Stimulated activated CD8-positive, alpha-beta memory T cell treated with anti-CD3 and anti-CD28 coated beads, Interleukin-12 subunit alpha, Interleukin-12 subunit beta, amount 100 ng/mL, for 1 hour (primary cell): ENCODE data around the gene XCL2.
"Not testable (repeated sequence)": the region's sequence is repeated elsewhere in the genome, so short reads cannot be mapped to it uniquely, and the experiment has no call there.

ENCODE experiments used
- DNase-seq: peaks from one replicate; pipeline ENCODE4 v3.0.0-alpha.2; 2020; ENCODE audit warnings: low read depth

The XCL2 gene

DNA sequence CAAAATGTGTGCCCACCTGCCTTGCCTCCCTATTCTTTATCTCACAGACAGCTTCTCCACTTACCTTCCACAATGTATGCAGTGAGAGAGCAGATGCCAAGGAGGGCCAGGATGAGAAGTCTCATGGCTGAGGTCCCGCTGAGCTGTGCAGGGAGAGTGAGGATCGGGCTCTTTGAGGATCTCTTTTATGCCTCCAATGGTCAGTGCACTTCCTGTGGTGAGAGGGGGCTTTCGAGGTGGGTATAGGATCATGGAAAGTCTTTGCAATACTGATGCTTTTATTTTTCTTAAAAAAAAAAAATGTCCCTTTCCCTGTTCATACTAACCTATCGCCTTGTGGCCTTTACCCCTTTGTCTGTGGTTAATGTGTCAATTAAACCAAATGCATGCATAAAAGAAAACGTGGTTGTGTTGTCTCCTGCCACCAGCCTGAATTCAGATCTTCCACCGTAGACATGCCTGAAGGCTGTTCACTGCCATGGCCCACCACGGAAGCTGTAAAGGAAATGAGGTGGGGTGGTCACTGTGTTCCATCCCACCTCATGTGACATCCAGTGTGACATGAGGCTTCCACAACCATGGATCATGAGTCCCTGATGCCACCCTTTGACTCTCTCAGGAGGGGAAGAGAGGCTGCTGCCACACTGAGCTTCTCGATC is at the start of gene XCL2:
XCL2 (minus strand) TSS at position 158 of the 659 bp plus-strand sequence; CDS start at position 125, 33 bp downstream.
- not testable (repeated sequence) for DNase-seq

DNA sequence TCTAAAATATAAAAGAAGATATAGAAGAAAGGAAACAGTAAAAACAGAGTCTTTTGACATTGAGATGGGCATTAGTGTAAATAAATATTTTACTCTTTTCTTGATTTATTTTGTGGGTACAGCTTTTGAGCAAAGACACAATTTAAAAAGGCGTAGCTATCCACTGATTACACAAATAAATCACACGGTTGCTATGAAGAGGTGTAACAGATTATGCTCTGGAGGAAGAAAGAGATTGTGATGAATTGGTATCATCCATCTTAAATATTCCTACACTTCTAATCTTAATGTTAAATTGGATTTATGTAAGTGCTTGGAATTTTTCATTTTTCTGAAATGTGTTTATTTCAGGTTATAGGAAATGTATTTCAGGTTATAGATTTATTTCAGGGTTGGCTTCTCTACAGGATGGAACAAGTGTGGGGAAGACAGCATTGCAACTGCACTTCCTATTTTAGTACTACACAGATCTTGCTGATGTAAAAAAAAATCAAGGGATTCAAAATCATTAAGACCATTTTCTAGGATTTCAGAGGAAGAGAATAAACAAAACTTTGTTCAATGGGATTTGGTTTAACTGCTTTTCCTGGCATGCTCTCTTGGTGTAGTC is 47.9 kb upstream of the XCL2 start:
- no peak for DNase-seq

DNA sequence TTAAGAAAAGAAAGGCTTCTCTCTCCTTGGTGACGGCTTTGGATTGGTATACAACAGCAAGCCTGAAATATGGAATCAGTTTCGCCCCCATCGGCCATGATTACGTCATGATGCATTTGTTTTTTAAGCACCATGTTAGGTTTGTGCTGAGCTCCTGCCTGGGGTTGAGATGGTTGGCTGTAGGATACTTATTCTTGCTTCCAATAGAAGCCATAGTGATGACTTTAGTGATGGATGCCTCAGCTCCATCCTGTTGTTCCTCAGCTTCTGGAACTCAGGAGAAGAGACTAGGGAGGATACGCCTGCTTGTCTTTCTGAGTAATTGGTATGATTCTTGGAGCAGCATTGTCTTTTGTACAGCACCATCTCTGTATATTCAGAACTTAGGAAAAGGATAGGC is 47.3 kb upstream of the XCL2 start:
- DNase-seq, result no peak

GRCh38 chr1:168589167-168589566 is 45.4 kb upstream of the XCL2 start:
- DNase-seq, result no peak

DNA sequence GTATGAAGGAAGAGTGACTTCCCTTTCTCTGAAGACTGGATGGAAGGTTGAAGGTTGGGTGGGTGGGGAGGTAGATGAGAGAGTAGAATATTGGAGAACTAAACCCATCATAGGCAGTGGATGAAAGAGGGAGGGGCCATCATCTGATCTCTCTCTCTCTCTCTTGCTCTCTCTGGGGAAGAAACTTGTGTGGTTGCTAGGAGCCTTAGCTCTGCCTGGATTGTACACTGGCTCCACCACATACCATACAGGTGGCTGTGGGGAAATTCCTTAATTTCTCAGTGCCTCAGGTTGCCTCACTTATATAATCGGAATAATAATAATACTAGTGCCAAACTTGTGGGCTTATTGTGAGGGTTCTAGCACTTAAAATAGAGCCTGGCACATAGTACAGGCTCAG is 42.1 kb upstream of the XCL2 start:
- no peak for DNase-seq

DNA sequence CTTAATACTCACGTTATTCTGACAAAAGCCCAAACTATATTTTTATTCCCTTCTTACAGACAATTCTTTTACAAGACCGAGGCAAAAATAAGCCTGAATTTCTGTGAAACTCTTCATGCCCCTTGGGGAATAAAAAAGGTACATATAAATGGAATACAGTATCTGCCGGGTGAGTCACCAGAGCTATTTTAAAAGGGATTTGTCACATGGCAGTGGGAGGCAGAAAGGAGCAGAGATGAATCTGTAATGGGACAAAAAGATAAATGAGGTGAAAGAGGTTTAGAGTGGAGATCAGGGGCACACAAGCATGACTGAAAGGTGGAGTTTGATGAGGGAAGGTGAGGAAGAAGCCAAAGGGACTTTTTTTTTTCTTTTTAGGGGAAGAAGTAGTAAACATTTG is 41.4 kb upstream of the XCL2 start:
- no peak for DNase-seq

- DNase-seq, result no peak
Measured at GRCh38 chr1:168583571-168583970, 39.8 kb upstream of the XCL2 start.

DNA sequence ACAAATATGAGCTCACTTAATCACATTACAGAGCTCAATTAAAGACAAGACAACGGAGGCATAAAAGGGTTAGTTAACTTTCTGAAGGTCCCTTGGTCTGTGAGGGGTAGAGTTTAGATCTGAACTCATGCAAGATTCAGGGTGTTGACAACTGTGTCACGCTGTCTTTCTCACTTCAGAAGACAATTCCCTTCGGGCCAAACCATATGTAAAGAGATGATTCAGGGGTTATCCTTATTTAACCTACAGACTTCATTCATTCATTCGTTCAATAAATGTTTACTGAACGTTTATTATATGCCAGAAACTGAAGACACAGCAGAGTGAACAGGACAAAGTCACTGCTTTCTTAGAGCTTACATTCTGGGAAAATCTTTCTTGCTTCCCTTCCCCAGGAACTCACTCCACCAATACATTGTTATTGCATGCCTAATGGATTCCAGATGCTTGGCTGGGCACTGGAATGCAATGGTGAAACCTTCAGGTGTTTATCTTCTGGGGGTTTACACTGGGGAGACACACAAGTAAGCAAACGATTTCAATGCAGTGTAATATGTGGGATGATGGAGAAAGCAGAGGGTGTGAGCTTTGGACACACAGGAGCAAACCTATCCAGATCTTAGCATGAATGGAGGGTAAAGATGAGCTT is 39.0 kb upstream of the XCL2 start:
- DNase-seq, result no peak

GRCh38 chr1:168581817-168582572 is 38.2 kb upstream of the XCL2 start:
- no peak for DNase-seq

DNA sequence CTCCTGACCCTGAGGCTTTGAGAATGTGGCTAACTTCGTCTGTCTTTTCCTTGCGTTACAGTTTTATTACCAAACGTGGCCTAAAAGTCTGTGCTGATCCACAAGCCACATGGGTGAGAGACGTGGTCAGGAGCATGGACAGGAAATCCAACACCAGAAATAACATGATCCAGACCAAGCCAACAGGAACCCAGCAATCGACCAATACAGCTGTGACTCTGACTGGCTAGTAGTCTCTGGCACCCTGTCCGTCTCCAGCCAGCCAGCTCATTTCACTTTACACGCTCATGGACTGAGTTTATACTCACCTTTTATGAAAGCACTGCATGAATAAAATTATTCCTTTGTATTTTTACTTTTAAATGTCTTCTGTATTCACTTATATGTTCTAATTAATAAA is 37.2 kb upstream of the XCL2 start:
- DNase-seq, result not testable (repeated sequence)

DNA sequence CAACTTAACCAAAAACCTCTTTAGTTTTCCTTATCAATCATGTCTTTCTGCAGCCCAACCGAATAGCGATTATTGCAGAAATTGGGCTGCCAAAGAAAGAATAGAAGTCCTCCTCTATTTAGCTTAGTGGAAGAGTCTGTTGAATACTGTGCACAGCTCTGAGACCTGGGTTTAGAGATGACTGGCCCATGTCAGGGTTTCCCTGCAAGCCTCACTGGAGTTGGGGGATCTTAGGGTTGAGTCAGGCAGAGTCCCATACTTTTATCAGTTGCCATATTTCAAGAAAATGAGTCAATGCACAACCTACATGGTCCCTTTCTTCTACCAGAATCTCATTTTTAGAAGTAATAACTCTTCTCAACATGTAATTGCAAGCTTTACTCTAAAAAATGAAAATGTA is 36.5 kb upstream of the XCL2 start:
- not testable (repeated sequence) for DNase-seq

DNA sequence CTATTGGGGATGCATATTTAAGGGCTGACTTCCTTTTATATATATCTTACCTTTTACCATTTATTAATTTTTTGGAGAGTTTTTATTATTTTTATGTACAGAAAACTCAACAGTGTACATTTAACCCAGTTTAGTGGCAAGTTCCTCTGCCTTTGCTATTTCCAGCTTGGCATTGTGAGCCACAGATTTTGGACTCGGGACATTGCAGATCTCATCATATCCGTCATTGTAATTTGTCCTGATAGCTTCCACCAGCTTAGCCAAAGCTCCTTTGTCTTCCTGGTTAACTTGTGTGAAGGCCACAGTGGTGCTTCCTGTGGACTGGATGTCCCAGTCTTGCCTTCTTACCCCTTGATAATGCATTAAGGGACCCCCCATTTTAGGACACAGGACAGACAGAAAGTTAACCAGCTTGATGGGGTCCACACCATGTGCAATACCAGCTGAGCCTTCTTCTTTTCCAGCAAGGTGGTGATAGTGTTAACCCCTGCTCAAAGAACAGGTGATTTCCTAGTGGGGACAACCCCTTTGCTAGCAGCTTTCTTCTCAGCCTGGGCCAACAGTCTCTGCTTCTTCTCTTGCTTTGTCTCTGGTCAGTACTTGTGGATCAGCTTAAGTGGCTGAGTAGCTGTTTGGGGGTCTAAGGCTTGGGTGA is 34.9 kb upstream of the XCL2 start:
- DNase-seq, result not testable (repeated sequence)

- not testable (repeated sequence) for DNase-seq
Measured at GRCh38 chr1:168576245-168576688, 32.5 kb upstream of the XCL2 start, which contains the start of gene XCL1. Gene XCL1 (plus strand): TSS chr1:168576605. CDS start chr1:168576638, 33 bp downstream.

DNA sequence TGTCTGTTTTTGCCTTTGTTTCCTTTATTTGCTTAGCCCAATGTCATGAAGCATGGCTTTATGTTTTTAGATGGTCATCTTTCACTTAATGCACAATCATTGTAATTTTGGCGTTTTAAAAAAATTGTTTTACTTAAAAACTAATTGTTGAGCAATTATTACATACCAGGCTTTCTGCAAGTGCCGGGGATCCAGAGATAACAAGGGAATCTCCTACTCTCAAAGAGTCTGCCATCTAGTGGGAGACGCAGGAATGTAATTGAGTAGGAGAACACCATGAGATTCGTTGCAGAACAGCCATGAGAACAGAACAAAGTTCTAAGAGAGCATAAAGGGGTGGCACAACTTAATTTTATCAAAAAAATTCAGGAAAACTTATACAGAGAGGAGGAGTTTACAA is 30.4 kb upstream of the XCL2 start:
- not testable (repeated sequence) for DNase-seq

- DNase-seq, result no peak
Measured at GRCh38 chr1:168572633-168573032, 28.8 kb upstream of the XCL2 start.

DNA sequence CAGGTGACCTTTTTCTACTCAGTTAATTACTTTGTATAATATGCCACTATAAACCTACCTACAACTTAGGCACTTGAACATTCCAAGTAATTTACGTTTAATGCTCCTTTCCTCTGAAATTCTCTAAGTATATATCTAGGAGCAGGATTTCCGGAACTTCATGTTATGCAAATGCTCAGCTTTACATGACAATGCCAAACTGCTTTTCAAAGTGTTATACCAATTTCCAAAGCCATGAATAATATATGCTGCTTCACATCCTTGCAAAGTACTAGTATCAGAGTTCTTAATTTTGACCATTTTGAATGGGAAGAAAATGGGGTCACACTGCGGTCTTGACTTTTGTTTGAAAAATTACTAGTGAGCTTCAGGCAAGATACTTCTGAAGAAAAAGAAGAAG is 26.9 kb upstream of the XCL2 start:
- no peak for DNase-seq

DNA sequence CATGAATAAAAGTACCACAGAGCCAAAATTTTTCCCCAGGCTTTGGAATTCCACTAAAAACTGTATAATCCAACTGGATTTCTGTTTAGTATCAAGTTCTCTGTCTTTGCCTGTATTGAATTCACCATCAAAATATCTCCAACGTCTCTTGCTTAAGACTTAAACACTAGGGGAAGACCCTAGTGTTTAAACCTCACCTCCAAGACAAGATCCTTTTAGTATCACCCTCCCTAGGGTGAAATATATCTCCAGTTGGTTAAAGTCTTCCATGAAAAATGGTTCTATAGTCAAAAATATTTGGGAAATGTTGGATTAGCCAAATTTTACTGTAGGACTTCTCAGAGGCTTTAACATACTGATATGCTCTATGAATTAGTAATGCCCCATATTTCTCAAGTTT is 24.5 kb upstream of the XCL2 start:
- DNase-seq, result no peak

DNA sequence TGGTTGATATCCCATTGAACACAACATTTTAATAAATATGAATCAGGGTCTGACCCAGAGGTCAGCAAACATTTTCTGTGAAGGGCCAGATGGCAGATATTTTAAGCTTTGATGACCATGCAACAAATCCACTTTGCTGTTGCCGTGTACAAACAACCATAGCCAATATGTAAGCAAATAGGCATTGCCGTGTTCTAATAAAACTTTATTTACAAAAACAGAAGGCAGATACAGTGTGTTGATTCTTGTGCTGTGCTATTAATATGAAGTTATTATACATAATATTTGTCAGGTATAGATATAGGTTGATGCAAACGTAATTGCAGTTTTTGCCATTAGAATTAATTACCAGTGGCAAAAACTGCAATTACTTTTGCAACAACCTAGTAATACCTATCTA is 23.8 kb upstream of the XCL2 start:
- no peak for DNase-seq

GRCh38 chr1:168567007-168567406 is 23.2 kb upstream of the XCL2 start:
- DNase-seq, result no peak

DNA sequence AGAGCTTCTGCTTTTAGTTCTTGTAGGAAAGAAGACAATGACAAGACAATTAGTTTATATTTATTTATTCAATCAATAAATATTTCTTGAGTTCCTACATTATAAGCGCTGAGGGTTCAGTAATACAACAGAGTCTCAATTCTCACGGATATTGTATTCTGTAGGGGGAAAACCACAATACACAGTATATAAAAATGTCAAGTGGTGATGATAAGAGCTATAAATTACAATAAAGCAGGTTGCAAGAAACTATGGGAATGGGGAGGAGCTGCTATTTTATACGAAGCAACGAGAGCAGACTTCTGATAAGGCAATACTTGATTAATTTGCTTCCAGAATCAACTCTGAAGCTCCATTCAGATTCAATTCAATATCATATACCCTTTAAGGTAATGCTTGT is 22.0 kb upstream of the XCL2 start:
- no peak for DNase-seq

- DNase-seq, result no peak
Measured at GRCh38 chr1:168561989-168562388, 18.2 kb upstream of the XCL2 start.

GRCh38 chr1:168560370-168560769 is 16.6 kb upstream of the XCL2 start:
- no peak for DNase-seq
